Sigmoid colon (tissue), 4 donors: Measurements from ENCODE around the gene HDDC3.

Experiments
- CTCF ChIP-seq, 4 experiments: fragments of 450-650 bp in 3 of 4; fragments of 200-600 bp in 1 of 4; IDR thresholded peaks; one replicate each; pipeline ENCODE4 v1.5.1; 2016 to 2019; ENCODE audit warnings: antibody characterized with exemption in 4 of 4, mild to moderate bottlenecking in 3 of 4, moderate library complexity in 2 of 4
- EP300 ChIP-seq, 4 donors: sonication (generic); formaldehyde crosslinking; IDR thresholded peaks; one replicate each; pipeline ENCODE4 v1.6.1; 2017; ENCODE audit warnings: antibody characterized with exemption in 4 of 4
- POLR2AphosphoS5 ChIP-seq, 4 donors: sonication (generic); formaldehyde crosslinking; IDR thresholded peaks; one replicate each; pipeline ENCODE4 v1.6.1; 2017; ENCODE audit warnings: antibody characterized with exemption in 4 of 4

- TF ChIP-seq CTCF (IDR thresholded peaks at IDR 0.05) (peak; percentile 95 to 98 (median 96)), POLR2AphosphoS5 (IDR thresholded peaks at IDR 0.05) (no peak), EP300 (IDR thresholded peaks at IDR 0.05) (no peak)
Observed at GRCh38 chr15:90885432-90886290, 46.7 kb downstream of the HDDC3 start.
